SIG-M5 treated with dmso at 0.1 percent for 504 hours (cell line): Measurements from ENCODE around the gene UTF1.
"Not testable (repeated sequence)": the region's sequence is repeated elsewhere in the genome, so short reads cannot be mapped to it uniquely, and the experiment has no call there.

Source experiments
- DNase-seq: peaks from one replicate; lab custom pipeline; 2025; ENCODE audit not compliant: unreplicated experiment; lab: John Stamatoyannopoulos, UW

UTF1 gene

DNA sequence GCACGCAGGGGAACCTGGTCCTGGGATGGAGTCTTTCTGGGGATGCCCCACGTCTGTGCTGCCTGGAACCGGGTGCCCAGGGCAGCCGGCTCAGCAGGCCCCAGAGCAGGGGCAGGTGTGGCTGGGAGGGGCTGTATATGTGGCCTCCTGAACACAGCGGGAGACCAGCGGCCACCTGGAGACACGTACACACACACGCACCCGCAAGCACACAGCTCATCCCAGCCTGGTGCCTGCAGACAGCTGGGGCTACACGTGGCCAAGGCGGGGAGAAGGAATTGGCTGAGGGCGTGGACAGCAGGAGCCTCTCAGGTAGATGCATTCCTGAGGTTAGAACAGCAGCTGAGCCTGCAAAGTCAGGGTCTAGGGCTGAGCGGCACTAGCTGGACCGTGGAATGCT lies 32.7 kb downstream of the UTF1 start:
- DNase-seq, result no peak

DNA sequence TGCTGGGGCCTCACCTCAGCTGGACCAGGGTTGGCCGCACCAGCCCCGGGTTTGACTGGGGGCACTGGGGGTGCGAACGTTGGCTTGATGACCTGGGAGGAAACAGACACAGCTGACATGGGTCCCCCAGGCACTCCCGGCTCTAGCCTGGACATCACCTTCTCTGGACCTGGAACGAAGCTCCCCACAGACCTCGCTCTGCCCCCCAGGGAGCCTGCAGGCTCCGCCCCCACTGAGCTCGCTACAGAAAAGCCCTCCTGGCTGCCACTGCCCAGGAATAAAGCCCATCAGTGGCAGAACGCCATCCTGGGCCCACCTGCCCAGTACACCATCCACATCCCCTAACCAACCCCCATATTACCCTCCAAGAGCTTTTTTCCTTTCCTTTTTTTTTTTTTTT lies 33.7 kb downstream of the UTF1 start:
- DNase-seq, result no peak

DNA sequence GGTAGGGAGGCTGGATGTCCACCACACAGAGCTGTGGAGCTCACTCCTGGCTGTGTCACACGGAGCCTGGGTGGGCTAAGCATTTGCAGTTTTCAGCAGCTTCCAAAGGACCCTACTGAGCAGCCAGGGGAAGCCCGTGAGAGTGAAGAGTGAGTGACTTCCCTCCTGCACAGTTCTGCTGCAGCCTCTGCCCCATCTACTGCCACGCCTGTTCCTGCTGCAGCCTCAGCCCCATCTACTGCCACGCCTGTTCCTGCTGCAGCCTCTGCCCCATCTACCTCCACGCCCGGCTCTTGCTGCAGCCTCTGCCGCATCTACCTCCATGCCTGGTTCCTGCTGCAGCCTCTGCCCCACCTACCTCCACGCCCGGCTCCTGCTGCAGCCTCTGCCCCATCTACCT lies 34.4 kb downstream of the UTF1 start:
- peak; percentile 28 for DNase-seq

DNA sequence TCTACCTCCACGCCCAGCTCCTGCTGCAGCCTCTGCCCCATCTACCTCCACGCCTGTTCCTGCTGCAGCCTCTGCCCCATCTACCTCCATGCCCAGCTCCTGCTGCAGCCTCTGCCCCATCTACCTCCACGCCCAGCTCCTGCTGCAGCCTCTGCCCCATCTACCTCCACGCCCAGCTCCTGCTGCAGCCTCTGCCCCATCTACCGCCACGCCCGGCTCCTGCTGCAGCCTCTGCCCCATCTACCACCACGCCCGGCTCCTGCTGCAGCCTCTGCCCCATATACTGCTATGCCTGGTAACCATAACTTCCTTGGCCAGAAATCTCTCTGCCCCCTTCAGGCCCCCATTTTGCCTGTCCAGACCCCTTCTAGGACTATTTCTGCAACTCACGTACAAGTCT lies 35.0 kb downstream of the UTF1 start:
- not testable (repeated sequence) for DNase-seq

DNA sequence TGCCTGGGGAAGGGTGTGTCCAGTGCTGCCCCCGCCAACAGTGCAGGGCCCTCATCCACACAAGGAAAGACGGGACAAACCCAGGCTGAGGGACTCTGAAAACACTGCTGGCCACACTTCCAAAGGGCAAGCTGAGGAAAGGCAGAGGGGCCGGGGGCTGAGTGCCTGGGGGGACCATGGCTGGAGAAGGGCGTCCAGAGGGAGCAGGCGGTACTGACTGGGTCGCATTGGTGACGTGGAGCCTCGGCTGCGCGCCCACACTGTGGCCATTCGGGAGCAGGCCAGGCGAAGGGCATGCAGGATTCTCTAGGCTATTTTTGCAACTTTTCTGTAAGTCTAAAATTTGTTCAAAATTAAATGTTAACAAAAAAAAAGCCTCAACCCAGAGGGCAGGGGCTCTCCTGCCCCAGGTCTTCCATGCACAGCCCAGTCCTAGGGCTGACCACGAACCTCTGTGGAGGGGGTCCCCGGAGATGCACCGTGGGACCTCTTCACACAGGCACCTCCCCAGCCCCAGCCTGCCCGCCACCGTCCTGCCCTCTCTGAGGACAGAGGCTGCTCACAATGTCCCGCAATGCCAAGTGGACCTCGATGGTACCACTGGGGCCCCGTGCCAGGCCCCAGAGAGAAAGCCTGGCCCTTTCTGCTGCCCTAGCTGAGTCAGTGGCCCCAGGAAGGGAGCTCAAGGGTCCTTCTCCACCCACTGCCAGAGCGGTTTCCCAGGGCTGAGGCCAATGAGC lies 36.2 kb downstream of the UTF1 start:
- DNase-seq, result no peak

DNA sequence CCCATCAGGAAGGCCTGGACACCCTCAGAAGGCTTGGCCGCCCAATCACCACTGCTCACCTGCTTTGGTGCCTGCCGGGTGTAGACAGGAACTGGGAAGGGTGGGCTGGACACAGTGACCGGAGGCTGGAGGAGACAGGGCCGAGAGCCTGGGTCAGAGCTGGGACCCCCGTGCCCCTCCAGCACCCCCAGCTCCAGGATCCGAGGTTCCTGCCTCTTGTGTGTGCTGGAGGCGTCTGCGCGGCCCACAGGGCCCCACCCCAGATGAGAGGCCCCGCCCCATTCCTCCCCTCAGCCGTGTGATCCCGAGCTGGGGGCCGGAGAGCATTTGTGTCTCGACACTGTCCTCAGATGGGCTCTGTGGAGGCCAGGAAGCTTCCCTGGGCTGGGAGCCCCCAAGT lies 37.3 kb downstream of the UTF1 start:
- no peak for DNase-seq

DNA sequence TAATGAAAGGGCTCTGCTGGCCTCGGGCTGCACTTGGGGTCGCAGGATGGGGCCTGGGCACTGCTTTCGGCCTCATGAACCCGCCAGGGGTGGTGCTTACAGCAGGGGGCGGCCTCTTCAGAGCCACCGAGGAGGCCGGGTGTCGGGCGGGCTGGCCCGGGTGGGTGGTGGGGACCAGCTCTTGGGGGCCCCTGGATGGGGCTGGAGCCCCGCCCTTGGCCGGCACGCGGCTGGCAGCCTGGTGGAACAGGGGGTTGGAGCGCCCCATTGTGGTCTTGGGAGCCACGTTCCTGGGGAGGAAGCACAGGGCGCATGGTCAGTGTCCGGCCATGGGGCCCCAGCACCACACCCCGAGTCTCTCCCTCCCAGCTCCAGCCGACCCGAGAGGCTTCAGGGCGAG lies 37.8 kb downstream of the UTF1 start:
- no peak for DNase-seq

DNA sequence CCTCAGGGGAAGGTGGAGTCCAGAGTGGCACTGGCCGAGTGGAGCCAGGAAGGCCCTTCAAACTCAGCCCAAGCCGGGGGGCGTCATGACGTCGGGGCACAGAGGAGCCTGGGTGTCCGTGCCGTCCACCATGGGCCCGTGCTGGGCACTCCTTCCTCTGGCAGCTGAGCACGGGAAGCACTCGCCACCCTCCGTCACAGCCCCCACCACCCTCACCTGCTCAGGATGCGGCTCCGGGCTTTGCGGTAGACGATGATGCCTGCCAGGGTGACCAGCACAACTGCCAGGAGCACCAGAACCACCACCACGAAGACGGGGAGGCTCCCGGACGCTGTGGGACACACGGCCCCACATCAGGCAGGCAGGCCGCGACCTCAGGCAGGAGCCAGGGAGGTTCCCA lies 38.5 kb downstream of the UTF1 start:
- no peak for DNase-seq

DNA sequence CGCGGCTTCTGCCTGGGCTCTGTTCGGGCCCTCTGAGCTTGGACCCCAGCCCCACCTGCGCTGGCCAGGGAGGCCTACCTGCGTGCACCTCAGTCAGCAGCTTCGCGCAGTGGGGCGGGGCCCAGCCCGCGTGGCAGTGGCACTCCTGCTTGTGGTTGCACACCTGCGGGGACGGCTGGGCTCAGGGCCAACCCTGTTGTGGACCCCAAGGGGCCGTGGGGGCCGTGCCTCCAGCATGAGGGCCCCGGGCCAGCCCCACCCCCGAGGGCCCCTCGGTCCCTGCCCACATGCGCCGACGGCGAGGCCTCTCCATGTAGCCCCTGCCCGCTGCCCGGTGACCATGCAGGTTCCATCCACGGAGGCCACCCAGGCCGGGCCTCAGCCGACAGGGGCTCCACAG lies 39.4 kb downstream of the UTF1 start:
- DNase-seq, result no peak

DNA sequence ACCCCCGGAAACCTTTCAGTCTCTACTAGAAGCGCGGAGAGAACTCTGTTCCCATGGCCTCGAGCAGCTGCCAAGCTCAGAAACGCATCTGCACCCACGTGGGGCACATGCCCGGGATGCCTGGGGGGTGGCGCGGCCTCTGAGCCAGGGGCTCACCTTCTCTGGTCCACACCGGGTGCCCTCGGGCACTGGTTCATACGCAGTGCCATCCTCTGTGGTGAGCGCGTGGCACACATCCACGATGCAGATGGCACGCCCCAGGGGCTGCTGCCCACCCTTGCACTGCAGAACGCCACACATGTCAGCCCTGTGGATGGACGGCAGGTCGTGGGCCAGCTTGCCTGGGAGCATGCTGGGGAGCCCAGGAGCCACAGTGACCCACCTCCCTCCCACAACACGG lies 40.2 kb downstream of the UTF1 start:
- no peak for DNase-seq

DNA sequence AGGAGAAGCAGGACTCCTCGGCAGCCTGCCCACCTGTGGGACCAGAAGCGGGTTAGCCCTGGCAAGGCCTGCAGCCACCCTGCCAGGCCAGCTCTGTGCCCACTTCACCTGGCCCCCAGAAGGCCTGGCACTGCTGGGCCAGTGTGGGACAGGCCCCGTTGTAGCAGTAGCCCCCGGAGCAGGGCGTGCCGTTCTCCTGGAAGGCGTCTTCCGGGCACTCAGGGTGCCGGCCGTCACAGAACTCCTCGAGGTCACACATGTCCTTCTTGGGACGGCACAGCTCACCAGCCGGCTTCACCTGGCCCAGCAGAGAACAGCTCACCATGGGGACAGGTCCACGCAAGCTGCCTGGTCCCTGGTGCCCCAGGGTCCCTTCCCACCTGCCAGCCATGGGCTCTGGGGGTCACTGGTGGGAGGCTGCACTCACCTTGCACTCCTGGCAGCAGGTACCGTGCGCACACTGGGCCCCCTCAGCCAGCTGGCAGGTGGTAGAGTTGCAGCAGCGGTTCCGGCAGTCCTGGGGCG lies 40.8 kb downstream of the UTF1 start:
- DNase-seq, result no peak

DNA sequence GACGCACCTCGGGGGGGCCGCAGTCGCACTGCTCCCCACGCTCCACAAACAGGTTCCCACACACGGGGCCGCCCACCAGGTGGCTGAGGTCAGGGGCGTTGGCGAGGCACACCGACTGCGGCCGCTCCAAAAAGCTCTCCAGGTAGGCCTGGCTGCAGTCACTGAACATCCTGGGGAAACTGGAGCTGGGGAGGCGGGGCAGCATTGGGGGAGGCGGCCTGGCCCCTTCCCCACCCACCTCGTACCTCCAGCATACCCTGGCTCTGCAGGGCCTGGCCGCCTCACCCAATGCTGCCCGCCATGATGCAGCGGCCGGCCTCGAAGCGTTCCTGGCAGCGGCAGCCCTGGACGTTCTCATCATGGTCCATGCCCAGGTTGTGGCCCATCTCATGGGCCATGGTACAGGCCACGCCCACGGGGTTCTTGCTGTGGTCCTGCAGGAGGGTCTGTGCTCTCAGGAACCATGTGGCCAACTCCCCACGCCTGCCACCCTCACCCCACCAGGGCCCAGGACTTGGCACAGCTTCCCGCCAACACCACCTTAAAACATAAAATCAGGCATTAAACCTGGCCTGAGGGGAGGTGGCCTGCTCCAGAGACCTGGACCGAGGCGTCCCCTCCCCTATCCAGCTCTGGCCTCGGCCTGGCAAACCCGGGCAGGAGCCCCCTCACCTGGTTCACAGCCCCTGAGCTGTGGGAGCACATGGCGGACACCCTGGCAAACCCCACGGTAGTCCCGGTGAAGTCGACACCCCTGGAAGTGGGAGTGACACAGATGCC lies 41.7 kb downstream of the UTF1 start:
- DNase-seq, result no peak

DNA sequence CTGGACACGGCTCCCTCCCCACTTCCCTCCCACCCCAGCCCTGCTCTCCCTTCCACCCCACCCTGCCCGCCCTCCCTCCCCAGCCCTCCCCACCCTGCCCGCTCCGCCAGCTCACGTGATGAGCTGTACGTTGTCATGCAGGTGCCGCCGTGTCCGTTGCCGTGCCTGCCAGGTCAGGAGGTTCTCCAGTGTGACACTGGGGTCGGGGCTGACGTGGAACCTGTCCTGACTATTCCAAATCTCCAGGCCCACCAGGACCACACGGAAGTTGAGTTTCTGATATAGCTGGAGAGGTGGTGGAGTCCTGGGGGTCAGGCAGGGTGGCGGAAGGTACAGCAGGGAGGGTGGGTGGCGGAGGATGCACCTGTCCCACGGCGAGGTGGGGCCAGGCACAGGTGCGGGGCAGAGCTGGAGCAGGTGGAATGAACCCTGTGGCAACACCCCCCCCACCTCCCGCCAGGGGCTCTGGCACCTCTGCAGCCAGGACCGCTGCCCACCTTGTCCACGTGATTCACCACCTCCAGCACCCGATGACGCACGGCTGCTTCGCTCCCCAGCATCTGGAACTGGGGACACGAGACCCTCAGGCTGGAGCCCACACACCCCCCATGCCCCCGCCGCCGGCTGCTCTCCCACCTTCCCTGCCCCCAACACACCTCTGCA lies 42.4 kb downstream of the UTF1 start:
- no peak for DNase-seq

DNA sequence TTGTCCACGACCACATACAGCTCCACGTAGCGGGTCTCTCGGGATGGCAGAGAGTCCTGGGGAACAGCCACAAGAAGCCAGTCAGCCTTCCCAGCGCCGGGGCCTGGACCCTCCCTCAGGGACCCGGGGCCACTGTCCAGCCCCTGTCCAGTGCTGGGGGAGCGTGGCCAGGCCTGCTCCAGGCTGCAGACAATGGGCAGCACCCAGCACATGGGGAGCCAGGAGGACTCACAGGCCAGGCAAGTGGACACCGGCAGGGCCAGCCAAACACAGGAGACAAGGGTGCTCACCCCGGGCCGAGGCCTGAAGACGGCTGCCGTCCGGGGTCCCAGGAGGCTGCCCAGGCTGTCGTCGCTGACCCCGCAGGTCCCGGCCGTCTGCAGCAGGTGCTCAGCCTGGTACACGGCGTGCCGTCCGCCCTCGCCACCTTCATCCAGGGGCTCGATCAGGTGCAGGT lies 43.0 kb downstream of the UTF1 start:
- no peak for DNase-seq

DNA sequence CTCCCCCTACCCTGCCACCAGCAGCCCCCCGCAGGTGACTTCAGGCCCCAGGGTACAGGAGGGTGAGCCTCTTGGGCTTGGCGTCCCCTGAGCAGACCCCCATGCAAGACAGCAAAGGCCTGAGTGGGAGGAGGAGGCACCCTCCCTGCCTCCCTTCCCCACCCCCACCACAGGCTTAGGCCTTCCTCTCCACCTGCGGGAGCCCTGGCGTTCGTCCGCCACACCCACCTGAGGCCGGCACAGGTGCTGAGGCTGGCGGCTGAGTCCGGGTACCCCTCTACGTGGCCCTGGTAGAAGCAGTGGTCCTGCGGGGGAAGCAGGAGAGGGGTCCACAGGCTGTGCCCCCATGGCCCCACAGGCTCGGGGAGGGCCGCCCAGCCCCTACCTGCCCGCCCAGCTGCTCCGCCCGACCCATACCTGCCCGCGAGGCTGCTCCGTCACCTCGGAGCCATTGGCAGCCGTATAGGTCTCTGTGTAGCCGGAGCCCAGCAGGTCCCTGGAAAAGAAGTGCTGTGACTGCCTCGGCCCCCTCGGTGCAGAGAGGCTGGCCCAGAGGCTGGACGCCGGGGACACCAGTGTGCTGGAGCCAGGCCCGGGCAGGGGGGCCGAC lies 43.6 kb downstream of the UTF1 start:
- DNase-seq, result no peak

DNA sequence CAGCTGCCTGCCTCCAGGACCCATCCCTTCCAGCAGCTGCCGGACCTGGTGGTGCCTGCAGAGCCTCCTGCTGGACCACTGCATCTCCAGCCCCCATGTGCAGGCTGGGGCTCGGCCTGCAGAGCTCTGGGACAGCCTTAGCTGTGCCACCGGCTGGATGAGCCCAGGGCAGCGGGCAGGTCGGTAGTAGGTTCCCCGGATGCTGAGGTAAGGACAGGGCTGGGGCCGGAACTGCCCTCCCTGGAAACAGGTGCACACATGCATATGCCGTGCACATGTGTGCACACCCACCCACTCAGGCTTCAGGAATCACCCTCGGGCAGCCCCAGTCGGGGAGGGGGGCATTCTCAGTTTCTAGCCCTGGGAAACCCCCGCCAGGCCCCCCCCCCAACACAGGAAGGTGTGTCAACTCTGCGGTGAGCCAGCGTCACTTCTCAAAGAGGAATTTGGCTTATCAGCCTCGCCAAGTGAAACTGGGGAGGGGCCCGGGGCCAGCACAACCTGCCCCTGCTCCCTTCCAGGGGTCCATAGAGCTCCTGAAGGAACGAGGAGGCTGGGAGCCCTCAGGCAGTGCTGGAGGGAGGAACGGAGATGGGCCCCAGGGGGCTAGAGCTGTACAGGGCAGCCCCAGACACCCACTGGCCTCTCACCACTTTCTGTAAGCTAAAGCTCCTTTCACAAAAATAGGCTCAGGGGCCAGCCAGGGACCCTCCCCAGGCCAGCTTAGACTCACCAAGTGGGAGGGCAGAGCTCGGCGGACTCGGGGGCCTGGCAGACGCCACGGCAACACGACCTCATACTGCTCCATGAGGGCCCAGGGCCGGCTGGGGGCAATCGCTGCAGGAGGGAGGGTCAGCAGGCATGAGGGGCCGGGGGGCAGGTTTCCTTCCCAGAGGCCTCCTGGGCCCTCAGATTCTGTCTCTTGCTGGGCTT lies 45.0 kb downstream of the UTF1 start:
- peak; percentile 19 for DNase-seq

DNA sequence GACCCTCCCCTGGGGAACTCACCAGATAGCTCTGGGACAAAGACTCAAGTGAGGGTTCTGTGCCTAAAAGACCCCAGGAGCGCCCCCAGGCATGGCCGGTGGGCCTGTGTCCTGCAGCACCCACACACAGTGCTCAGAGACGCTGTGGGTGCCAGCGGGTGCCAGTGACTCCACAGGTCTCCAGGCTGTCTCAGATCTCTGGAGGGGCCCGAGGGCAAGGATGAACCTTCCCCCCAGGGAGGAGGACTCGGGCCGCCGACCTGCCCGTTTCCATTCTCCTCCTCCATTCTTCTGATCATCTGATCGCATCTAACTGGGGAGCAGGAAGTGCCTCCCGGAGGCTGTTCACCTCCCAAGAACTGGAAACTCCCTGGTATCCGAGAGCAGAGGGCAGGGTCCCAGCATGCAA lies 45.7 kb downstream of the UTF1 start:
- no peak for DNase-seq

DNA sequence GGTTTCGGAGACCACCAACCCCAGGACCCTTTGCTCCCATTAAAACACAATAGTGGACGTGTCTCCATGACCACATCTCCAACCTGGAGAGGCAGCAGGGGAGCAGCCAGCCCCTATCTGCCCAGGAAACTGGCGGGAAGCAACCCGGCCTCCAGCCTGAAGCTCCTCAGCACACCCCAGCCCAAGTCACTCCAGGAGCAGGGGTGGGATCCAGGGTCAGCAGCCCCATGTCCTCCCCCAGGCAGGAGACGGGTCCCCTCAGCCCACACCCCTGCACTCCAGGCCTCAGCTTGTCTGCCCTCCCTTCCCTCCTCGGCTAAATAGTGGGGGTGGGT lies 46.0 kb downstream of the UTF1 start:
- no peak for DNase-seq

DNA sequence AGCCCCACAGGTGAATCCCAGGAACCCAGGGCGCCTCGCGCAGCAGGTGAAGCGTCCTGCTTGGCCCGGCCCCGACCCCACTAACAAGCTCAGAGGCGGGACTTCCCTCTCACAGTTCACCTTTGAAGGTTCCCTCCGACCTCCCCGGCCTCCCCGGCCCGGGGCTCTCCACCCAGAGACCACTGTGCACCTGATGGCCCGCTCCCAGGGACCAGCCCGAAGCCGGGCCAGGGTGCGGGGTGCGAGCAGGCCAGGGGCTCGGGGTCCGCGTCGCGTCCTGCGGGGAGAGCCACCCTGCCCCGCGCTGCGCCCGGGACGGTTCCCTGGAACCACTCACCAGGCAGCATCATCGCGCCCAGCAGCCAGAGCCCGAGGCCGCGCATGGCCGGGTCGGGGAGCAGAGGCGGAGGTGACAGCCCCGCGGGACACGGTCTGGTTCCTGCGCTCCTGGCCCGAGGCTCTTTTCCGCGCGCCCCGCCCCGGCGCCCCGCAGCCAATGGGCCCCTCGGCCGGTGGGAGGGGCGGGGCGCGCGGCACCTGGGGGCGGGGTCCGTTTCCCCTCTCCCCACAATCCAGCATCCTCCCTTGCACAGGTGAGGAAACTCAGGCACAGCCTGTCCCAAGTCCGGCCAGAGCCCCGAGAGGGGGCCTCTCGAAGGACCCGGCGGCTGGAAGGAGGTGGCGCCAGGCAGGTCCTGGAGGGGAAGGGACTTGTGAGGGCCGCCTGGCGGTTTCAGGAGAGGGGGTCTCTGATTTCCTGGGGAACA lies 46.6 kb downstream of the UTF1 start, which contains the start of gene ADAM8:
TSS of gene ADAM8 (minus strand) at position 434 of the 767 bp plus-strand sequence. CDS start at position 383, 51 bp downstream.
- DNase-seq, result no peak
